NB4 (cell line): ENCODE measurements around the gene SERPINE2.

Experiments used
- DNase-seq: peaks from one replicate; pipeline ENCODE4 v3.0.0; 2010; ENCODE audit warnings: low read depth
- H3K4me3 ChIP-seq: one replicate; pipeline ENCODE4 v1.5.1; 2011; ENCODE audit warnings: mild to moderate bottlenecking, low read depth, low read length, moderate library complexity
- MYC ChIP-seq: IDR thresholded peaks from 2 replicates; pipeline ENCODE4 v1.6.1; 2011; ENCODE audit warnings: low read depth, low read length
- POLR2A ChIP-seq: IDR thresholded peaks from 2 replicates; pipeline ENCODE4 v1.6.1; 2011; ENCODE audit warnings: mild to moderate bottlenecking; ENCODE audit not compliant: insufficient read length; ENCODE audit errors: extremely low read depth
- TF ChIP-seq, protein P1 (sequence below): IDR thresholded peaks from one replicate; pipeline ENCODE4 v1.5.1; 2012; ENCODE audit warnings: low read depth, low read length
- TF ChIP-seq, protein P2 (sequence below): IDR thresholded peaks from 2 replicates; pipeline ENCODE4 v1.6.1; 2011; ENCODE audit warnings: low read depth, low read length

Gene SERPINE2

DNA sequence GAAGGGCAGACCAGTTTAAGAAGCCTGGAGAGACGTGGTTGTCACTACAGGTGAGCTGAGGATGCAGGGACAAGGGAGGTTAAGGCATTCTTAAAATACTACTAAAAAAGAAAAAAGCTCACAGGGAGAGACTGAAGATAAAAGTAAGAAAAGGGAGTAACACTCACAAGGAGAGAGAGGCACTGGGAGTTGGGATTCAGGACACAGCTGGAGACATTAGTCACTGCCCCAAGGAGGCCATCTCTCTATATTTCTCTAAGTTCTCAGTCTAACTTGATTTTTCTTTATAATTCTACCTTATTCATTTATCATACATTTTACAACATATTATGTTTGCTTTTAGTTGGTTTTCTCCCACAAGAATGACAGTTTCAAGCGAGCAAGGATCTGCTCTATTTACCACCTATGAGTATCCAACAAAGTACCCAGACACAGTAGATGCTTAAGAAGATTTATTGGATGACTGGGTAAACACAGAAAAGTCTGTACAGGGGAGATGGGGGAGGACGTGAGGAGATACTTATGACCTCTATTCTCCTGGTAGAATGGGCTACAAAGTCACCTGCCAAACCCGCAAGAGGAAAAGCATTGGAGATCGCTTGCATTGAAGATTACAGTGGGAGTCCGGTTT is 2.2 kb downstream of the SERPINE2 start:
- TF ChIP-seq MYC (no peak), POLR2A (no peak)
- TF ChIP-seq, protein P1, sequence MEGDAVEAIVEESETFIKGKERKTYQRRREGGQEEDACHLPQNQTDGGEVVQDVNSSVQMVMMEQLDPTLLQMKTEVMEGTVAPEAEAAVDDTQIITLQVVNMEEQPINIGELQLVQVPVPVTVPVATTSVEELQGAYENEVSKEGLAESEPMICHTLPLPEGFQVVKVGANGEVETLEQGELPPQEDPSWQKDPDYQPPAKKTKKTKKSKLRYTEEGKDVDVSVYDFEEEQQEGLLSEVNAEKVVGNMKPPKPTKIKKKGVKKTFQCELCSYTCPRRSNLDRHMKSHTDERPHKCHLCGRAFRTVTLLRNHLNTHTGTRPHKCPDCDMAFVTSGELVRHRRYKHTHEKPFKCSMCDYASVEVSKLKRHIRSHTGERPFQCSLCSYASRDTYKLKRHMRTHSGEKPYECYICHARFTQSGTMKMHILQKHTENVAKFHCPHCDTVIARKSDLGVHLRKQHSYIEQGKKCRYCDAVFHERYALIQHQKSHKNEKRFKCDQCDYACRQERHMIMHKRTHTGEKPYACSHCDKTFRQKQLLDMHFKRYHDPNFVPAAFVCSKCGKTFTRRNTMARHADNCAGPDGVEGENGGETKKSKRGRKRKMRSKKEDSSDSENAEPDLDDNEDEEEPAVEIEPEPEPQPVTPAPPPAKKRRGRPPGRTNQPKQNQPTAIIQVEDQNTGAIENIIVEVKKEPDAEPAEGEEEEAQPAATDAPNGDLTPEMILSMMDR: no peak
- TF ChIP-seq, protein P2, sequence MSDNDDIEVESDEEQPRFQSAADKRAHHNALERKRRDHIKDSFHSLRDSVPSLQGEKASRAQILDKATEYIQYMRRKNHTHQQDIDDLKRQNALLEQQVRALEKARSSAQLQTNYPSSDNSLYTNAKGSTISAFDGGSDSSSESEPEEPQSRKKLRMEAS: no peak
- no peak for DNase-seq
- no peak overlapping the region for H3K4me3 ChIP-seq

DNA sequence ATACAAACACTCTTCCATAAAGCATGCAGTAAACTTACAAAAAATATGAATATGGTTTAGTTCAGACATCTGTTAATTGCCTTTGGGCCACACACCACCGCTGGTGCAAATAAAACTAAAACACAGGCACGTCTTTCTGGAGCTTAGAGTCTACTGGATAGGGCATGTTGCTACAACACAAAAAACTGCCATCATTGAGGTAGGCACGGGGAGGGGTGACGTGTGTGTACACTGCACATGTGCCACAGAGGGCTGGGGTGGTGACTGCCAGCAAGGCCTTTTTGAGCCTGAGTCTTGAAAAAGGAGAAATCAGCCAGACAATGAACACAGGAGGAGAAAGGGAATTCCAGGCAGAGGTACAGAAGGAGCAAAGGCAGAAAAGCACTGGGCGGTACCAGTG is 5.1 kb downstream of the SERPINE2 start:
- TF ChIP-seq, protein P1: no peak
- TF ChIP-seq, protein P2: peak; percentile 50
- no peak overlapping the region for H3K4me3 ChIP-seq
- DNase-seq: no peak

DNA sequence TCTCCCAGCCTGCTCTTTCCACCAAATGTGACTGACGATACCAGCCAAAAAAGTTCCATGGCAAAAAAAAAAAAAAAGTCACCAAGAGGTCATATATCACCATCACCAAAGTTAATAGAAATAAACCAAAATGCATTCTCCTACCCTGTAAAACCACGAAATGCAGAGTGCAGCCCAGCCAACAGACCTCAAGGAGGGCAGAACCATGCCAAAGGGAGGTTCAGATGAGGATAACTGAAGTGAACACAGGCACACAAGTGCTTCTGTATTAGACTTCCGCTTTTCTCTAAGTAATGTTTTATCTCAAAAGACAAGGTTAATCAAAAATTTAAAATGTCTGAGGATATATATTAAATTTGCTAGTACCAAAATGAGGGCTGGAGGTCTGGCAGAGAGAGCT is 5.5 kb downstream of the SERPINE2 start:
- TF ChIP-seq POLR2A (no peak), MYC (no peak)
- TF ChIP-seq, protein P2: no peak
- TF ChIP-seq, protein P1: no peak
- DNase-seq: no peak
- H3K4me3 ChIP-seq: no peak overlapping the region

DNA sequence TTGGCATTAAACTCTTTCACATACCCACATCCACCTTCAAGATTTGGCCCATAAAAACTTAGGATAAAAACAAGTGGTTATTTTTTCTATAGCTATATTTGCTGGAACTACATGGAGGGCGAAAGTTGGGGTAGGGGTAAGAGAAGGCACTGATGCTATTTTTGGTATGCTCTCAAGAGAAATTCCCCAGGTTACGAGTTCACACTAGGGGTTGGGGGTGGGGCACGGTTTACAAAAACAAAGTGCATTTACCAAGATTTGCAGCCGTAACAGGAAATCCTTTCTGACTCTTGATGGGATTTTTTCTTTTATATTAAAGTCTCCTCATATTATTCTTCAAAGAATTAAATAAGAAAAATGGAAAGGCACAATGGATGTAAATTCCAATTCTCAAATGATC is 6.8 kb downstream of the SERPINE2 start:
- TF ChIP-seq, protein P1: no peak
- TF ChIP-seq POLR2A: no peak
- TF ChIP-seq MYC: no peak
- H3K4me3 ChIP-seq: no peak overlapping the region
- DNase-seq: no peak

DNA sequence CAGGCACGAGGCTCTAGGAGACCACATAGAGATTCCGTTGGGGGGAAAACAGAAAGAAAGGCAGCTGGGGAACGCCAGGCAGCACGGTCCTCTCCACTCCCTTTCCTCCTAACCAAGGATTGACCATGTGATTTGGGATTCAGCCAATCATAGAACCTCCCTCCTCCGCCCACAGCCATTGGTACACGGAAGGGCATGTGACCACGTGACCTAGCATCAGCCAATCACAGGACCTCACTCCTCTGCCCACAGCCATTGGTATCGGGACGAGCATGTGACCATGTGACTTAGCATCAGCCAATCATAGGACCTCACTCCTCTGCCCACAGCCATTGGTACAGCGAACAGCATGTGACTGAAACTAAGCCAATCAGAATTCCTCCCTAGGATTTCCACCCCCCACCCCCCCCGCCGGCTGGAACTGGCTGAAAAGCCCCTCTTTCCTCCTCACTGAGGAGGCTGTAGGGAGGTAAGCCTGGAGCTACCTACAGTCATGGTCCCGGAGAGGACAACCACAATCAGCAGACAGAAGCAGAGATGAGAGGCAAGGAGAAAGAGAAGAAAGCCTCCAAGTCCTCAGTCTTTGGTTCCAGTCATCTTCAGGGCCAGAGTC is 7.6 kb downstream of the SERPINE2 start:
- H3K4me3 ChIP-seq: no peak overlapping the region
- peak; percentile 11 for DNase-seq
- TF ChIP-seq, protein P1: no peak
- TF ChIP-seq MYC (no peak), POLR2A (no peak)
- TF ChIP-seq, protein P2: peak; percentile 14; the same call in 1 of the 2 replicates

DNA sequence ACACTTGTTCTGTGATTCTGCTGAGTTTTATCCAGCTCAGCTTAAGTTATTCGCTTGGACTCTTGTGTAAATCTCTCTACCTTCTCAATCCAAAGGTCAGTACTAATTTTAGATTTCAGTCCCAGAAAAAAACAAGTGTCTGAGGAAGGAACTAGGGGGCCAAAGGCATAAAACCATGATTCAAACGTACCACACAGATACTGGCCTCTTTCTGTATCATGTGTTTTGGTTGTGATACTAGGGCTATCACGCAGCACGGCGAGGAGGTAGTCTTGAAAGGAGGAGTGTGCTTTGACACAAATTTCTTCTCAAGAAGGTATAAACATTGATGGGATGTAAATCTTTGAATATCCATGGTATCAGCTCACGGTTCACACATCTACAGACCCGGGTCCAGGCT is 8.3 kb downstream of the SERPINE2 start:
- TF ChIP-seq POLR2A (no peak), MYC (no peak)
- TF ChIP-seq, protein P1: no peak
- TF ChIP-seq, protein P2: no peak
- DNase-seq: no peak
- no peak overlapping the region for H3K4me3 ChIP-seq
